GM18868 (cell line): ENCODE results near the gene CDKL5.

Source experiments
- ATAC-seq: cut with Tn5 transposase; IDR thresholded peaks from one replicate; pipeline ENCODE4 v1.9.1; 2021; ENCODE audit warnings: mild to moderate bottlenecking, moderate library complexity; ENCODE audit not compliant: unreplicated experiment

The CDKL5 gene

GRCh38 chrX:18691431-18691830 is 266.0 kb downstream of the CDKL5 start:
- ATAC-seq: no peak

GRCh38 chrX:18692541-18692940 is 267.1 kb downstream of the CDKL5 start:
- ATAC-seq: no peak

- ATAC-seq: no peak
These were observed 271.2 kb downstream of the CDKL5 start for GRCh38 chrX:18696653-18697052.

- ATAC-seq: no peak
These were observed 273.6 kb downstream of the CDKL5 start for GRCh38 chrX:18698737-18699650.

- ATAC-seq: no peak
These were observed 276.4 kb downstream of the CDKL5 start for GRCh38 chrX:18701621-18702361.

- ATAC-seq: no peak
These were observed 277.2 kb downstream of the CDKL5 start for GRCh38 chrX:18702362-18703195.
